ENCODE data around the gene TRIM37.

DNA sequence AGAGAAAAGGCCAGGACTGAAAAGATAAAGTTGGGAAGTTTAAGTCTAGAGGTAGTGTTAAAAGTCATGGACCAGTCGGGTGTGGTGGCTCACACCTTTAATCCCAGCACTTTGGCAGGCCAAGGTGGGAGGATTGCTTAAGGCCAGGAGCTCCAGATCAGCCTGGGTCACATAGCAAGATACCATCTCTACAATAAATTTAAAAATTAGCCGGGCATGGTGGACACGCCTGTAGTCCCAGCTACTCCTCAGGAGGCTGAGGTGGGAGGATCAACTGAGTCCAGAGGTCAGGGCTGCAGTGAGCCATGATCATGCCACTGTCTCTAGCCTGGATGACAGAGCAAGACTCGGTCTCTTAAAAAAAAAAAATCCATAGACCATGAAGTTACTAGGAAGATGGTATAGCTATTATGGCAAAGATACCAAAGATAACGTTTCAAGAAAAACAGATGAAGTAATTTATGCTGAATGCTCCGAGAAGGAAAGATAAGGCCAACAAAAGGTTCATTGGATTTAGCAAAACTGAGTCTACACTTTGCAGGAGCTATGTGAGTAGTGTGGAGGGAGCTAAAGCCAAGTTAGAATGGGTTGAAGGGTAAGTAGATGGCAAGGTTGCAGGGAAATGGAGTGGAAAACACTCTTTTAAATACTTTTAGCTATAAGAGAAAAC lies 11.7 kb downstream of the TRIM37 start:
- TF ChIP-seq, protein P1, sequence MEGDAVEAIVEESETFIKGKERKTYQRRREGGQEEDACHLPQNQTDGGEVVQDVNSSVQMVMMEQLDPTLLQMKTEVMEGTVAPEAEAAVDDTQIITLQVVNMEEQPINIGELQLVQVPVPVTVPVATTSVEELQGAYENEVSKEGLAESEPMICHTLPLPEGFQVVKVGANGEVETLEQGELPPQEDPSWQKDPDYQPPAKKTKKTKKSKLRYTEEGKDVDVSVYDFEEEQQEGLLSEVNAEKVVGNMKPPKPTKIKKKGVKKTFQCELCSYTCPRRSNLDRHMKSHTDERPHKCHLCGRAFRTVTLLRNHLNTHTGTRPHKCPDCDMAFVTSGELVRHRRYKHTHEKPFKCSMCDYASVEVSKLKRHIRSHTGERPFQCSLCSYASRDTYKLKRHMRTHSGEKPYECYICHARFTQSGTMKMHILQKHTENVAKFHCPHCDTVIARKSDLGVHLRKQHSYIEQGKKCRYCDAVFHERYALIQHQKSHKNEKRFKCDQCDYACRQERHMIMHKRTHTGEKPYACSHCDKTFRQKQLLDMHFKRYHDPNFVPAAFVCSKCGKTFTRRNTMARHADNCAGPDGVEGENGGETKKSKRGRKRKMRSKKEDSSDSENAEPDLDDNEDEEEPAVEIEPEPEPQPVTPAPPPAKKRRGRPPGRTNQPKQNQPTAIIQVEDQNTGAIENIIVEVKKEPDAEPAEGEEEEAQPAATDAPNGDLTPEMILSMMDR (IDR thresholded peaks at IDR 0.05) = no peak
- TF ChIP-seq EZH2phosphoT487 (IDR thresholded peaks at IDR 0.05) (no peak), EZH2 (IDR thresholded peaks at IDR 0.05) (no peak)
